GM12801 (cell line): ENCODE results near the gene SPATS2L.

Experiments used
- TF ChIP-seq, protein P1 (sequence below): IDR thresholded peaks from one replicate; pipeline ENCODE4 v1.5.1; 2011; ENCODE audit warnings: control low read depth; ENCODE audit not compliant: insufficient read length; ENCODE audit errors: extremely low read depth

Gene SPATS2L

DNA sequence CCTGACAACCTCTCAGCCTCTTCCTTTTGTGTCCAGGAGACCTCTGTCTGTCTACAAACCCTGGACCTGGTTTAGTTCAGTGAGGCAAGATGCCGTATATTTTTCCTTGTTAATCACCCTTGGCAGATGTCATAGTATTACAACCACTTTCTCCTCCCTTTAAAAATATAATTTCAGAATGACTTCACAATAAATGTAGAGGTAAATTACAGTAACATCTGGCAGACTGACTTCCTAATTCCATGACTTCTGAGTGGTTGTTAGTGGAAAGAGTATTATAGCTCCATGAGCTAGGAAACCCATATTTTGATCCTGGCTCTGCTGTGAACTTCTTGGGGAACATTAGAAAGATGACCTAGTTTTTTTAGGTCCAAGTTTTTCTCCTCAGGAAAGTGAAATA, 39.5 kb downstream of the SPATS2L start:
- TF ChIP-seq, protein P1, sequence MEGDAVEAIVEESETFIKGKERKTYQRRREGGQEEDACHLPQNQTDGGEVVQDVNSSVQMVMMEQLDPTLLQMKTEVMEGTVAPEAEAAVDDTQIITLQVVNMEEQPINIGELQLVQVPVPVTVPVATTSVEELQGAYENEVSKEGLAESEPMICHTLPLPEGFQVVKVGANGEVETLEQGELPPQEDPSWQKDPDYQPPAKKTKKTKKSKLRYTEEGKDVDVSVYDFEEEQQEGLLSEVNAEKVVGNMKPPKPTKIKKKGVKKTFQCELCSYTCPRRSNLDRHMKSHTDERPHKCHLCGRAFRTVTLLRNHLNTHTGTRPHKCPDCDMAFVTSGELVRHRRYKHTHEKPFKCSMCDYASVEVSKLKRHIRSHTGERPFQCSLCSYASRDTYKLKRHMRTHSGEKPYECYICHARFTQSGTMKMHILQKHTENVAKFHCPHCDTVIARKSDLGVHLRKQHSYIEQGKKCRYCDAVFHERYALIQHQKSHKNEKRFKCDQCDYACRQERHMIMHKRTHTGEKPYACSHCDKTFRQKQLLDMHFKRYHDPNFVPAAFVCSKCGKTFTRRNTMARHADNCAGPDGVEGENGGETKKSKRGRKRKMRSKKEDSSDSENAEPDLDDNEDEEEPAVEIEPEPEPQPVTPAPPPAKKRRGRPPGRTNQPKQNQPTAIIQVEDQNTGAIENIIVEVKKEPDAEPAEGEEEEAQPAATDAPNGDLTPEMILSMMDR, result no peak

DNA sequence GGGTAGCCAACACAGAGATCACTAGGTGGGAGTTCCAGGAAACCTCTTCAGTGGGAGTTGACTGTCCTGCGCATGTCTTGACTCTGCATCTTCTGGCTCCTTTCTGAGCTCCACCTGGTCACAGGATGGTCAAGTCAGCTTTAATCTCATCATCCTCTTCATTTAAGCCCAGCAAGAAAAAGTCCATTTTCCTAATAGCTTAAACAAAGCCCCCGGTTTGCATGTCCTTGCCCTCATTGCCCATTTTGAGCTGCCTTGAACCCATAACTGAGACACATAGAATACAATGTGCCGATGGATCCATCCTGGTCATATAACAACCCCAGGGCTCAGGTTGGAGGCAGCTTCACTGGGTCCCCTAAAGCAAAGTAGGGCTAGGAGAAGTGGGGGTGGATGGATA, 40.8 kb downstream of the SPATS2L start:
- TF ChIP-seq, protein P1, result no peak

DNA sequence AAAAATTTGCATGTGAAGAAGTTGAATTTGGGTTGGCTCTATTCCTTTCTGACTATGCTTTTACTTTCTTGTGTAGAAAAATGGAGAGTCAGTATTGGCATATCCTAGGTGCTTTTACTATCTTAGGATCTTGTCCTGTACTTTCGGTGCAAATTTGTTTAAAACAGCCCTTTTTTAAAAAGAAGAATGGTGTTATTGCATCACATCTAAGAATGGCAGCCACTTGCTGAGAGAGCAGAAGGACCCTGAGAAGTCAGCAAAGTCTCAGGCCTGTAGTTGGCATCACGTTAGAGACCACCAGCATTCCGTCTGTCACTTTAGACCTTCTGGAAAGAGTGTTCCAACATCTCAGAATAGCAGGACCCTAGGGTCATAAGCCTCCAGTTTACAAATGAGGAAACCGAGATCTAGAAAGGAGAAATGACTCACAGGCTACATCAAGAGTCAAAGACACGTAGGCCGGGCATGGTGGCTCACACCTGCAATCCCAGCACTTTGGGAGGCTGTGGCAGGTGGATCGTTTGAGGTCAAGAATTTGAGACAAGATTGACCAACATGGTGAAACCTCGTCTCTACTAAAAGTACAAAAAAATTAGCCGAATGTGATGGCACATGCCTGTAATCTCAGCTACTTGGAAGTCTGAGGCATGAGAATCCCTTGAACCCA, 42.5 kb downstream of the SPATS2L start:
- TF ChIP-seq, protein P1, result no peak

DNA sequence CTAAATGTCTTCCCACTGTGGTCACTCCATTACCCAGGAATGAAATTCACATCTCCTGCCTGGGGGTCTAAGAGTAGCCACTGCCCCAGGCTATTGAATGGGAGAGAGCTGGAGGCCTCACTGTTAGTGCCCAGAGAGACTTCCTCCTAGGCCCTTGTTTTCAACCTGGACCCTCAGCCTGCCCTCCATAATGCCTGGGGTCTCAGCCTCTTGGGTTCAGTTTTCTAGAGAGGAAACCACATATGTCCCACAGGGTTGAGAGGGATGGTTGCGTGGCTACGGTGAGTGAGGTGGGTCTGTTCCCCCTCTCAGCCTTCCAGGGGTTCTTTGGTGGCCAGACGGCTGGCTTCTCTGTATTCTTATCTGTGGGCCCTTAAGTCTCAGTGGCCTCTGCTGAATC, 43.4 kb downstream of the SPATS2L start:
- TF ChIP-seq, protein P1, result no peak

DNA sequence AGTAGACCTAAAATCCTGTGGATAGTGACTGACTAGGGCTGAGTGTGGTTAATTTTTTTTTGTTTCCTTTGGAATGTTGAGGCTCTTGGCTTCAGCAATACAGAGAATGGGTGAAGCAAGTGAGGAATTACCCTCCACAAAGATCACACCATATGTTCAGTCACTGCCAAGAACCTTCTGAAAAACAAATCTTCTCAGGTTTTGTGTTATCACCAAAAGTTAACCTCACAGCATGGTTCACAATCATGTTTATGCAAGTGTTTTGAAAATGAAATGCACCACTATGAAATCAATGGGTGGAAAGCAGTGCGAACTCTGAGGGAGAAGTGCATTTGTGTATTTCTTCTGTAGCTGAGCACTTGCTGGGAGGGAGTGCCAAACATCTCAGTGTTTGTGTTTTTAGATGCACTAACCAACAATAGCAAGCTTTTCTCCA, 44.4 kb downstream of the SPATS2L start:
- TF ChIP-seq, protein P1, result no peak

DNA sequence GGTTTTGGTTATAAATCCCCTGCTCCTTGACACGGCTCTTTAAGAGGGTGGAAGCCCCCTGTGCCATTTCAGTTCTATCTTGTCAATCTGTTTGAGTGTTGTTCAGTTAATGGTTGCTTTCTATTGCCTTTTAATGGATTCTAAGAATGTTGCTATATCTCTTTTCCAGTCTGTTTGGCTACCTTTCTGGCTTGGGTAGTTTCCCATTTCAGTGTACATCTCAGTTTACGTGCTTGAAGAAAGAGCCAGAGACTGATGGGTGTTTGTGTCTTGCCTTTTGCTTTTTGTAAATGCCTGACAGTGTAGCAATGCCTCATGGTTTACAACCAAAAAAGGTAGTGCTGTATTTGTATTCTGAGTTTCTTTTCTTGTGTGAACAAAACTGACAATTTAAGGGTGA, 45.3 kb downstream of the SPATS2L start:
- TF ChIP-seq, protein P1, result no peak

DNA sequence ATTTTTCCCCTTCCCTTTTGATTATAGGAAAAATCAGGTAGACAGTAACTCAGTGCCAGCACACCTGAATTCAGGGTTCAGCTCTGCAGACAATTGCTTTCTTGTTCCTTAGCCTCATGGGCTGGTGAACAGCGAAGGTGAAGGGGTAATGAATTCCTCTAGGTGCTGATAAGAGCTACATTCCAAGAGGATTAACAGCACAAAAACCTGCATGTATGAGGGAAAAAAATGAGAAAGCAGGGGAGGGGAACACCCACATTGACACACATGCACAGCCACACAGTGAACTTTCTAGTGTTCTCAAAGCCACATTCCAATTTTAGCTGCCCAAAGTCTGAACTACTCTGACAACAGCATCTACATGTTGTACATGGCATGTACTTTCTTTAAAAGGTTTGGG, 46.1 kb downstream of the SPATS2L start:
- TF ChIP-seq, protein P1, result no peak
